ENCODE measurements around the gene KIAA0513. TPM values are rescaled to one million over a fixed set of nuclear protein-coding genes. Genes with fewer than 3 reads are reported as not detected.
"Not testable (repeated sequence)": the region's sequence is repeated elsewhere in the genome, so short reads cannot be mapped to it uniquely, and the experiment has no call there.

Gene KIAA0513
- total RNA-seq, 1 donor from 2014 or later = 10.4 TPM

DNA sequence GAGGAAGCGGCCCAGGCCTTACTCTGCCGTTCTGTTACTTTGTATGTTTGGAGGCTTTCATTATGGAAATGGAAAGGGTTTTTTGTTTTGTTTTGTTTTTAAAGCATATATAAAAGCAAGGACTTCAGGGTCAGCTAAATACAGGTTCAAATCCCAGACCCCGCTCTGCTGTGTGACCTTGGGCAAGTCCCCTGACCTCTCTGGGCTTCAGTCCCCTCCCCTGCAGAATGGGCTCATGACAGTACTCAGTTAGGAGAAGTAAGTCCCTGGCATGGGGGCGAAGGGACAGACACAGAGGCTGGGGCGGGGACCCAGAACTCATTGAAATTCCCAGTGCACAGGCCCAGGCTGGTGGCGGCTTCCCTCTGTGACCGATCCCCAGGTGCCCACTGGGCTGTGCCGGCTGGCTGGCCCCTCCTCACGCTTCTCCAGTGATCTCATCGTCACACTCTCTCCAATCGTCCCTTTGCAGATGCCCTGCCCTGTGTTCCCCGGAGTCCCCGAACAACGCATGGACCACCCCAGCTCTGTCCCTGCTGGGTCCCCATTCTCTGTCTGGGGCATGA is 85.7 kb downstream of the KIAA0513 start:
- intact Hi-C loops (cut with DNase I) = no loop called here
- ATAC-seq (ENCODE audit: poor library complexity) = no peak
- no peak for DNase-seq

DNA sequence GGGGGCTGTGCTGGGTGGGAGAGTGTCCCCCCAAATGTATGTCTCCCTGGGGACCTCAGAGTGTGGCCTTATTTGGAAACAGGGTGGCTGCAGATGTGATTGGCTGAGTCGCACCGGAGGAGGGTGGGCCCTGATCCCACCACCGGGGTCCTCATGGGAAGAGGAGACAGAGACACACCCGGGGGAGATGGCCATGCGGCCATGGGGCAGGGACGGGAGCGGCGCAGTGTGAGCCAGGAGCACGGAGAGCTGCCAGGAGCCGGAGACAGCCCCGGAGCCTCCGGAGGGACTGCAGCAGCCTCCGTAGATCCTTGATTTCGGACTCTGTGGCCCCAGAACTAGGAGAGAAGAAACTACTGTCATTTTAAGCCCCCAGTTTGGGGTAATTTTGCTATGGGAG is 86.3 kb downstream of the KIAA0513 start:
- intact Hi-C loops (cut with DNase I) = no loop called here
- no peak for DNase-seq

DNA sequence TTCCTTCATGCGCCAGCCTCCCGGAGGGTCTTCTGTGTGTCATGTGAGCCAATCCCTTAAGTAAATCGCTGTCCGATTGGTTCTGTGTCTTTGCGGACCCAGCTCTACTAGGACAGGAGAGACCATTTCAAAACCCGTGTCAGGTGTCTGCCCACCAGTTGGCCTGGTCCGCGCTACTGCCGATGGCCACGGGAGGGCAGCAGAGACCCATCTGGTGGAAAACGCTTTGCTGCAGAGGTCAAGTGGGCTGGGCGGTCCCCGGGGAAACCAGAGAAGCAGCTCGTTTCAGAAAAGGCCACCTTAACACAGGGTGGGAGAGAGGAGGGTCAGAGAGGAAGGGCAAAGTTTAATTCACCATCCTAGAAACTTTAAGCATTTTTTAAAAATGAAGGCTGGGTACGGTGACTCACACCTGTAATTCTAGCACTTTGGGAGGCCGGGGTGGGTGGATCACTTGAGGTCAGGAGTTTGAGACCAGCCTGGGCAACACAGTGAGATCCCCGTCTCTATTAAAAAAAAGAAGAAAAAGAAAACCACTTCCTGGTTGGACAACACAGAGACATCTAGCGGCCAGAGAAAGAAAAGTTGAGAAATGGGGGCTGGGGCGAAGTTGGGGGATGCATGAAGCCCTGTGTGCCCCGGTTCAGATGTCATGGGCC is 87.4 kb downstream of the KIAA0513 start:
- intact Hi-C loops (cut with DNase I) = loop anchor here (5.0 kb wide), 1 partner anchor 132 kb away; no protein-coding TSS in a partner anchor
- DNase-seq (peak; percentile 93), ATAC-seq (ENCODE audit: poor library complexity) (peak; percentile 96)

More for the DNA sequence above, 86.3 kb downstream of the KIAA0513 start:
- ATAC-seq (ENCODE audit: poor library complexity) = no peak

DNA sequence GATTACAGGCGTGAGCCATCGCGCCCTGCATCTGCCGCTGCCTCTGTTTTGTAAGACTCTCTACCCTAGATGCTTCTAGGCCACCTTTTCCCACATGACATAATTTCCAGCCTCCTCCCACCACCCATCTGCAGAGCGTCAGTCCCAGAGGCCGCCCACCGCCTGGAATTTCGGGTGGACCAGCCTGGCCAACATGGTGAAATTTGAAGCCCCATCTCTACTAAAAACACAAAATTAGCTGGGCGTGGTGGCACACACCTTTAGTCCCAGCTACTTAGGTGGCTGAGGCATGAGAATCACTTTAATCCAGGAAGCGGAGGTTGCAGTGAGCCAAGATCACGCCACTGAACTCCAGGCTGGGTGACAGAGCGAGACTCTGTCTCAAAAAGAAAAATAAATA is 89.8 kb downstream of the KIAA0513 start:
- ATAC-seq (ENCODE audit: poor library complexity) (no peak), DNase-seq (no peak)
- intact Hi-C loops (cut with DNase I) = loop anchor here (5.0 kb wide), 1 partner anchor 130 kb away; no protein-coding TSS in a partner anchor

DNA sequence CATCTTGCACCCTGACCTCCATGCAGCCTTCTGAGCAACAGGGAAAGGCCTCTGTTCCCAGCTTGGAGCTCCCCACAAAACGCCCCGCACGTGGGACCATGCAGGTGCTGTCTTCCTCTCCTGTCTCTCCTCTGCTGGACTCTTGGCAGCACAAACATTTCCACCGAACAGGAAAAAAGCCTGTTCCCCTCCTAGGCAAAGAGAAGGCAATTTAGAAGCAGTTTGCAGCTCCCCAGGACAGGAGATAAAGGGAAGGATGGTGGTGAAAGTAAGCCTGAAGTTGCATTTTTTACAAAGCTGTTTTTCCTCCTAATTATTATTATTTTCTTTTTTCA is 92.4 kb downstream of the KIAA0513 start:
- ATAC-seq (ENCODE audit: poor library complexity) = no peak
- intact Hi-C loops (cut with DNase I) = no loop called here
- DNase-seq = no peak

DNA sequence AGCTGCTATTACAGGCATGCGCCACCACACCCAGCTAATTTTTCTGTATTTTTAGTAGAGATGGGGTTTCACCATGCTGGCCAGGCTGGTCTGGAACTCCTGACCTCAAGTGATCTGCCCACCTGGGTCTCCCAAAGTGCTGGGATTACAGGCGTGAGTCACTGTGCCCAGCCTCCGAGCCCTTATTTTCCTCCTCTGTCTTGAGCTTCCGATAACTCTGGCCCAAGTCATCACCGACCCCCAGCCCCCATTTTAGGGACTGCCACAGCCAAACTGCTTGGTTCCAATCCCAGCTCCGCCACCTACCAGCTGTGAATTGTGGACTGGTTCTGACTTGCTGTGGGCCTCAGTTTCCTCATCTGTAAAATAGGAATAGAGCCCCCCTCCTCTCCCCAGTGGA is 95.8 kb downstream of the KIAA0513 start:
- ATAC-seq (ENCODE audit: poor library complexity); intact Hi-C loops (cut with DNase I); DNase-seq: not testable (repeated sequence)

DNA sequence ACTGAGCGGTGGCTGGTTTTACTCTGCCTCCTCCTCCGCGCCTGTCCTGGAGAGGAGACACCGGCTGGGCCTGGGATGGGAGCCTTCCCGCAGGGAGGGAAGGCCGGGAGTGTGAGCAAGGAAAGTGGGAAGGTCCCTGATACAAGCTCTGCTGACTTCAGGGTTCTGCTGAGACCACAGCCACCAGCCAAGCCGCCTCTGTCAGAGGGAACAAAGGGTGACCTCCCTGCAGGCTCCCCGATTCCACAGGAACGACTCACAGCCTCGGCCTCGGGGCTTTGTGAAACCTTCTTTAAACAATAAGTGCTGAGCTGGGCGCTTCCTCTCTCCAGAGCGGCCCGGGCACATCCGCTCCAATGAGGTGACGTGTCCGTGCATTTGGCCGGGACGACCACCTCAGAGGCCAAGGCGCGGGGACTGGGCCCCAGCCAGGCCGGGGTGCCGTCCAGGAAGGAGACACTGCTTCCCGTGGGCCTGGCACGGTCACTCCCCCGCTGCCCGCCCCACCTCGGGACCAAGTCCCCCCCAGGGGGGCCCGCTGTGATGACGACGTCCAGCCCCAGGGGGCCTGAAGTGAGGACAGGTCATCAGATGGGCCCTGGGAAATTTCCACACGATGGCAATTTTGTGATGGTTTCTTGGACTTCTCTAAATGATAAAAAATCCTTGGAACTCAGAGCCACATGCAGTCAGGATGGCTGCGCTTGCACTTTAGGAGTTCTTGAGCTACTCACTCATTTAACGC is 96.5 kb downstream of the KIAA0513 start:
- intact Hi-C loops (cut with DNase I) = no loop called here
- peak; percentile 73 for DNase-seq
- peak; percentile 56 for ATAC-seq (ENCODE audit: poor library complexity)

DNA sequence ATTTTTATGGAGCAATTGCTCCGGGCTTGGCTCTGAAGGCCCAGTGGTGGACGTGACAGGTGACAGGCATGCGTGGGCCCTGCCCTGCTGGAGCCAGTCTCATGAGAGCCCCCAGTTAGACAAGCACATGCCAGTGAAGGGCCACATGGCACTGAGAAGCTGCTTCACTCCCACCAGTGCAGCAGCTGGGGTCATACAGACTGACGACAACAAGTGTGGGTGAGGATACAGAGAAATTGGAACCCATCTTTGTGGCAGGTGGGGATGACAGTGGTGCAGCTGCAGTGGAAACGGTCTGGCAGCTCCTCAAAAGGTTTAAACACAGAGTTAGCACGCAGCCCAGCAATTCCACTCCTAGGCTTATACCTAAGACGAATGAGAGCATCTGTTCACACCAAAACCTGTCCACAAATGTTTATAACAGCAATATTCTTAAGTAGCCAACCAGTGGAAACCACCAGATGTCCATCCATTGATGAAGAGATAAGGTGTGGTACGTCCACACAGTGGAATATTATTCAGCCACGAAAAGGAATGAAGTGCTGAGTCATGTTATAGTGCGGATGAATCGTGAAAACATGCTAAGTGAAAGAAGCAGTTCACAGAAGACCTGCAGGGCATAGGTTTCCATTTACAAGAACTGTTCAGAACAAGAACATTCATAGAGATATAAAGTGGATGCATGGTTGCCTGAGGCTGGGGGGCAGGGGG is 97.2 kb downstream of the KIAA0513 start:
- no peak for DNase-seq
- intact Hi-C loops (cut with DNase I) = no loop called here
- ATAC-seq (ENCODE audit: poor library complexity) = no peak

DNA sequence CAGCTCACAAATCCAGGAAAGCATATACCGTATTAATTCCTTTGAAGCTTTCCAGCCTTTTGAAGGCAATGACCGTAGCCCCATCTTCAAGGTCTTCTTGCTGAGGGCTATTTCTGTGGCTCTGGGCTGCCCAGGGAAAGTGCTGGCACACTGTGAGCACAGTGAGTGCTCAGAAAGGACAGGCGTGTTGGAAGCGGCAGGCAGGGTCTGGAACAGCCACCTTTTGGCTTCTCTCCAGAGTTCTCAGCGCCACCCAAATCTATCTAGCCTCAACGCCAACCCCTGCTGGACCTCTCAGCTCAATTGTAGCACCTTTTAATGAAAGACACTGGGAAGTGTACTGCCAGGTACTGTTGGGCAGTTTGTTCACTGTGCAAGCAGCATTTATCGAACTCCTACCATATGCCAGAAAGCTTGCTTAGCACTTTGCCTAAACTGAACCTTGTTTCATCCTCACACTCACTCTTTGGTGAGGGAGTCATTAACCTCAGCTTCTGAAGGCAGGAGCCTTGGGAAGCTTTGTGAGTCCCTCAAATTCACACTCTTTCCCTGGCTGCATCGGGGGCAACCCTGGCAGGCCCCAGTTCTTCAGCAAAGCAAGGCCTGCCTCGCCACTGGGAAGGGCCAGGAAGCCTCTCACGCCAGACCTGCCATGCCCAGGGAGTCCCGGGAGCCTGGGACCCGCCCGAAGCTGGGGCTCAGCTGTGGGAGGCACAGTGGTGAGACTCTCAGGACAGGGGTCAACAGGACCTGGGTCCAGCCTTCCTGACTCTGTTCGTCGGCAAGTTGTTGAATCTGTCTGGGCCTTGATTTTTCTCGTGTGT is 98.2 kb downstream of the KIAA0513 start:
- intact Hi-C loops (cut with DNase I) = no loop called here
- peak; percentile 87 for ATAC-seq (ENCODE audit: poor library complexity)
- peak; percentile 76 for DNase-seq

DNA sequence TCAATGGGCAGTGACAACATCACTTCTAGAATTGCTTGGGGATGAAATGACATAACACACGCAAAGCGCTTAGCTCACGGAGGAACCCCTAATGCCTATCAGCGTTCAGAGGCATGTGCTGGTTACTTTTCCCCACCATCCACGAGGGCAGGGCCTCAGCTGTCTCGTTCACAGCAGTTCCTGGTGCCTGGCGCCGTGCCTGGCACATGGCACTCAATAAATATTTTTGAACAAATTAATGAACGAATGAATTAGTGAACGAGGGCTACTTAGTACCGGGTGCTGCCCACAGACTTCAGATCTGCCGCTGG is 98.8 kb downstream of the KIAA0513 start:
- ATAC-seq (ENCODE audit: poor library complexity) (no peak), DNase-seq (no peak)
- intact Hi-C loops (cut with DNase I) = no loop called here

DNA sequence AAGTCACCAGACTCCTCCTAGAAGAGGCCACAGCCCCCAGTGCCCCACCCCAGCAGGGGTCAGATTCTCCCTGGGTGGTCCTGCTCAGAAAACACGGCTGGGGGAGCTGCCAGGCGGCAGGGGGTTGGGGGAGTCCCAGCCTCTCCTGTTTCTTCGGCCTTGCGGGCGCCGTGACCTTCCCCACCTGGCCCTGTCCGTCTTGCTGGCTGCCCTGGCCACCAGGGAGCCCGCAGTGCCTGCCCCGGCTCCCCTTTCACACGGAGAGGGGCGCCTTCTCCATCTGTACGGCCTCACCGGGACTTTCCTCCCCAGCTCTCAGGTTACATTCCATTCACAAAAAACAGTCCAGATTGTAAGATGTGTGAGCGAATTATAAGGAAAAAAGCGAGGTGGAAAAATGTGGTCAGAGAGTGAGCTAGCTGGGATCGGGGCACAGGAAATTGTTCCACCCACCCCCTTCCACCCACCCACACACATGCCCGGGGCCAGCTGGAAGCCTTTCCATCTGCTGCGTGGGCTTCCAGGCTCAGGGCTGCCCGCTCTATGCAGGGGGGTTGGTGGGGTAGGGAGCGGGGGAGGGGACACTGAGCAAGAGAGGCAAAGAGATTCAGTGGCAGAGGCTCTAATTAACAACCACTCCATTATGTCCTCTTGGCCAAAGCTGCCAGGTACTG is 99.2 kb downstream of the KIAA0513 start:
- no peak for DNase-seq
- no peak for ATAC-seq (ENCODE audit: poor library complexity)
- intact Hi-C loops (cut with DNase I) = no loop called here

DNA sequence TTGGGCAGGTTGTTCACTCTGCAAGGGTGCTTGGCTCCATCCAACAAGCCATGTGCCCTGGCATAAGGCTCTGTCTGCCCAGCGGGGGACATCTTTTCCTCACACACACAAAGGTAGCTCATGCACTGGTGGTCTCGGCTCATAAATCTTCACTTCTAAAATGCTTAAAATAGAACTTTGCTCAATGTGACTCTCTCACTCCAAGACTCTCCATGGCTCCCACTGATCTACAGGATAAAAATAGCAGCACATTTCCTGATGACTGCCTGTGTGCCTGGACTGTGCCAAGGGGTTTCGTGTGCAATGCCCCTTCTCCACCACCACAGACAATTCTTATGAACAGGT is 99.8 kb downstream of the KIAA0513 start:
- intact Hi-C loops (cut with DNase I) = no loop called here
- DNase-seq = no peak
- ATAC-seq (ENCODE audit: poor library complexity) = no peak

DNA sequence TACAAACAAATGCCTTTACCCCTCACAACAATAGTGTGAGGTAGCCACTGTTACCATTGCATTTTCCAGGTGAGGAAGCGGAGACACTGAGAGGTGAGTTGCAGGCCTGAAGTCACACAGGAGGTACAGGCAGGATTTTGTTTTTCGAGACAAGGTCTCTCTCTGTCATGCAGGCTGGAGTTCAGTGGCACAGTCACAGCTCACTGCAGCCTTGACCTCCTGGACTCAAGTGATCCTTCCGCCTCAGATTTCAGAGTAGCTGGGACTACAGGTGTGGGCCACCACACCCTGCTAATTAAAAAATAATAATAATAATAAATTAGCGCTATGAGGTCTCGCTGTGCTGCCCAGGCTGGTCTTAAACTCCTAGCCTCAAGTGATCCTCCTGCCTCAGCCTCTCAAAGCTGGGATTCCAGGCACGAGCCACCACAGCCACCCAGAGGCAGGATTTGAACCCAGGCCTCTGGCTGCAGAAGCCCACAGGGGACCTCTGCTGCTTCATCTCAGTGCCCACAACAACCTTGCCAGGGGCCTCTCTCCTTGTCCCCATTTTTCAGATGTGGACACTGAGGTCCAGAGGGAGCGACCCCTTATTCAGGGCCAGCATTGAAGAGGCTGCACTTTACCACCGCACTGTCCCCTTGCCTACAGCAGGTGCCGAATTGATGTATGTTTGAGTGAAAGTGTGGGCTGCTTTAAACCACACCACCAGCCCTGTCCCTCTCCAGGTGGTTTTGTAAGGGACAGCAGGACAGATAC is 100.7 kb downstream of the KIAA0513 start:
- intact Hi-C loops (cut with DNase I) = no loop called here
- ATAC-seq (ENCODE audit: poor library complexity) = no peak
- DNase-seq = no peak

DNA sequence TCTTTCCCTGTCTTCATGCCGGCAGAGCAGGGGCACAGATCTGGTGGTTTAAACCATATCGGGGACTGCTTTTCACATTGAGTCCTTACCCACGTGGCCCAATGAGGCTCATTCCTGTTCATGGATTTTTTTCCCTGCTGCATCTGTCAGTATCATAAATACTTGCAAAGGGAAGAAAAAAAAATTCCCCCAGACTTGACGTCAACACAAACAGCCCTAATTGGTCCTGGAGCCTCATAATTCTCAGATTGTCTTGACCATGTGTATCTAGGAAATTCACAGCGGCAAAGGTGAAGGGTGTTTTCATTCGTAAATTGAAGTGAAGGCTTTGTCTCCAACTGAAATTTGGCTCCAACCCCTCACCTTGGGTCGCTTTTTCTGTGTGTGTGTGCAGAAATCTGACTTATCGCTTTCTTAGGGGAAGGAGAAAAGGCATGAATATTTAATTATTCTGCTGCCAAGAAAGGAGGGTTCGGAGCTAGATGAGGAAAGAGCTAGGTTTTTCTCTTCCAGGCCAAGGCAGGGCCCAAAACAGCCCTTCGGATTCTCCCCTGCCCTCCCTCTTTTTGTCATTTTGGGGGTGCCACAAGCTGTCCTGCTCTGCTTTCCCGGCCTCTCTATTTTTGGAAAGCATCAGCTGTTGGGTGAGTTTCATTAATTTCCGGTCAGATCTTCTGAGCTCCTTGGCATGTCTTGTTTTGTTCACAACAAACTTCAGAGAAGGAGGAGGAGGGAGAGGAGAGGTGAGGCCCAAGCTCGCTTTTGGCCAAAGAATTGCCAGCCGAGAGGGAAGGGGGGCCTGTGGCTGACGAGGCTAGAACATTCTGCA is 102.5 kb downstream of the KIAA0513 start:
- DNase-seq (no peak), ATAC-seq (ENCODE audit: poor library complexity) (peak; percentile 3)
- intact Hi-C loops (cut with DNase I) = loop anchor here (5.0 kb wide), 2 partner anchors 37 to 97 kb away; no protein-coding TSS in a partner anchor

DNA sequence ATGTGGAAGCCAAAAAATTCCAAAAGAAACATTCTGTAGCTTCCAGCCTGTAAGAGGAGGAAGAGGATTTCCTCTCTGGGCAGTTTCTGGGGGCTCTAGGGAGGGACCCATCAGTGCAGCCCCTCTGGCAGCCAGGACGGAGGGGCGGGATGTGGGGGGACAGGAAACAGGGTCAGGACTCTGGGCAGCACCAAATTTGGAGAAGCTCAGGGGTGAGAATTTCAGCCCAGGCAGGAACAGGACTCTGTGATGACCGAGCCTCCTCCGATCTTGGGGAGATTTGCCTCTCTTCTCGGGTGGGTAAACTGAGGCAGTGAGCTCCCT is 103.1 kb downstream of the KIAA0513 start:
- DNase-seq = no peak
- intact Hi-C loops (cut with DNase I) = loop anchor here (5.0 kb wide), 2 partner anchors 37 to 97 kb away; no protein-coding TSS in a partner anchor
- no peak for ATAC-seq (ENCODE audit: poor library complexity)

DNA sequence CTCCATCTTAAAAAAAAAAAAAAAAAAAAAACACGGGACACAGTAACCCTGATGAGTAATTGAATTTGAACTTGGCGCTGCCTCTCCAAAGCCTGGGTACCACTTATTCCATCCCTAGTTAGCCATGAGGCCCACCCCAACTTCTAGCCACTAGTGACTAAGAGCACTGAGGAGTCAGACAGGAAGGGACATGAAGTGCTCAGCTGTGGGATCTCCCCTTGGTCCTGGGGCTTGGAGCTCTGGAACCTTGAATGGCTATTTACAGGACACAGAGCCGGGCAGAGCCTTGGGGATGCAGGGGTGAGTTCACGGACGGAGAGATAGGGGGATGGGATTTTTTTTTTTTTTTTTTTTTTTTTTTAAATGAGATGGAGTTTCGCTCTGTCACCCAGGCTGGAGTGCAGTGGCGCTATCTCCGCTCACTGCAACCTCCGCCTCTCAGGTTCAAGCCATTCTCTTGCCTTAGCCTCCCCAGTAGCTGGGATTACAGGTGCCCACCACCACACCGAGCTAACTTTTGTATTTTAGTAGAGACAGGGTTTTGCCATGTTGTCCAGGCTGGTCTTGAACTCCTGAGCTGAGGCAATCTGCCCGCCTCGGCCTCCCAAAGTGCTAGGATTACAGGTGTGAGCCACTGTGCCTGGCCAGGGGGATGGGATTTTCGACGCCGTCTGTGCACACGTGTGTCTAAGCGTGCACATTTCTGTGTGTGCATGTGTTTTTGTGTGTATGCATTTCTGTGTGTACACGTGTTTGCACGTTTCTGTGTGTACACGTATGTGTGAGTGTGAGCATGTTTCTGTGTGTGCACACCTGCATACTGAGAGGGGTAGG is 105.1 kb downstream of the KIAA0513 start:
- DNase-seq (no peak), ATAC-seq (ENCODE audit: poor library complexity) (no peak)
- intact Hi-C loops (cut with DNase I) = loop anchor here (5.0 kb wide), 2 partner anchors 35 to 95 kb away; no protein-coding TSS in a partner anchor

Data from Right ventricle myocardium superior (tissue), 1 donor.